A549 (cell line): ENCODE data around the gene PPP2R2C. TPM values are rescaled to one million over a fixed set of nuclear protein-coding genes. Genes with fewer than 3 reads are reported as not detected.

Experiments
- ATAC-seq, 2 experiments: fragments of 200-7000 bp in 1 of 2; fragments of >200 bp in 1 of 2; cut with Nextera tagmentation in 1 of 2; cut with Tn5 transposase in 1 of 2; 3 replicates each; pipeline versions ENCODE4 v1.8.0 to v1.9.1; 2018 to 2020; ENCODE audit warnings: mild to moderate bottlenecking in 1 of 2, moderate library complexity in 1 of 2
- CTCF ChIA-PET: fragments of 300-600 bp; sonication (Branson Sonifier 250); formaldehyde crosslinking; extraction: SDS; loops from one replicate; lab custom pipeline; 2021; ENCODE audit warnings: antibody characterized with exemption, inconsistent platforms; lab: Yijun Ruan, JAX
- POLR2A ChIA-PET: fragments of 350-600 bp; formaldehyde crosslinking; extraction: SDS; loops from one replicate; lab custom pipeline; 2021; ENCODE audit warnings: antibody characterized with exemption, inconsistent platforms; lab: Yijun Ruan, JAX
- DNase-seq, 2 experiments: peaks; one replicate each; pipeline versions ENCODE4 v3.0.0 to v3.0.0-alpha.2; 2011 to 2016; ENCODE audit warnings: low read depth in 1 of 2, low spot score in 1 of 2
- FAIRE-seq: peaks from 2 replicates; lab custom pipeline; 2011; peaks lifted over from hg19 to GRCh38; lab: Jason Lieb, UNC
- H3K27ac ChIP-seq, 2 experiments: fragments of >200 bp; sonication (Bioruptor Twin); formaldehyde crosslinking; 3 replicates each; pipeline ENCODE4 v1.5.1; 2016 to 2017
- H3K4me1 ChIP-seq: fragments of >200 bp; sonication (Bioruptor Twin); formaldehyde crosslinking; 3 replicates; pipeline ENCODE4 v1.6.1; 2016
- H3K4me2 ChIP-seq: fragments of >200 bp; sonication (Bioruptor Twin); formaldehyde crosslinking; 3 replicates; pipeline ENCODE4 v1.6.1; 2016
- H3K4me3 ChIP-seq: fragments of >200 bp; sonication (Bioruptor Twin); formaldehyde crosslinking; 3 replicates; pipeline ENCODE4 v1.5.1; 2016
- H3K9me3 ChIP-seq: fragments of >200 bp; sonication (Bioruptor Twin); formaldehyde crosslinking; 3 replicates; pipeline ENCODE4 v1.6.1; 2016
- BHLHE40 ChIP-seq: IDR thresholded peaks from 2 replicates; pipeline ENCODE4 v1.6.1; 2012; ENCODE audit warnings: low read depth, low read length, inconsistent platforms
- CBX2 ChIP-seq: fragments of 200-600 bp; sonication (generic); IDR thresholded peaks from 2 replicates; pipeline ENCODE4 v1.6.1; 2016; ENCODE audit warnings: low read depth, mild to moderate bottlenecking, borderline replicate concordance
- CBX8 ChIP-seq: fragments of 200-600 bp; sonication (generic); IDR thresholded peaks from 2 replicates; pipeline ENCODE4 v1.6.1; 2016
- CEBPB ChIP-seq, 2 experiments: fragments of >200 bp in 1 of 2; sonication (Bioruptor Twin) in 1 of 2; formaldehyde crosslinking in 1 of 2; IDR thresholded peaks; 2 replicates each; pipeline ENCODE4 v1.6.1; 2012 to 2016
- EHMT2 ChIP-seq: fragments of 200-600 bp; sonication (generic); IDR thresholded peaks from 2 replicates; pipeline ENCODE4 v1.6.1; 2016; ENCODE audit warnings: antibody characterized with exemption, low read depth, mild to moderate bottlenecking, moderate library complexity
- EP300 ChIP-seq, 2 experiments: fragments of >200 bp; sonication (Bioruptor Twin); formaldehyde crosslinking; IDR thresholded peaks; 2 replicates in 1 of 2; 3 replicates in 1 of 2; pipeline ENCODE4 v1.6.1; 2016 to 2017
- FOXS1 ChIP-seq: fragments of 250-450 bp; sonication (Bioruptor Pico); IDR thresholded peaks from 2 replicates; pipeline ENCODE4 v1.5.0; 2020; ENCODE audit warnings: mild to moderate bottlenecking, moderate library complexity
- HEYL ChIP-seq: fragments of 250-450 bp; sonication (Bioruptor Pico); IDR thresholded peaks from 2 replicates; pipeline ENCODE4 v1.8.0; 2021; ENCODE audit warnings: mild to moderate bottlenecking, moderate library complexity
- JUN ChIP-seq, 2 experiments: fragments of >200 bp; sonication (Bioruptor Twin); formaldehyde crosslinking; IDR thresholded peaks; 2 replicates in 1 of 2; 3 replicates in 1 of 2; pipeline ENCODE4 v1.6.1; 2016 to 2017
- MAFK ChIP-seq: fragments of 450-650 bp; IDR thresholded peaks from 2 replicates; pipeline ENCODE4 v1.6.1; 2014; ENCODE audit not compliant: partially characterized antibody
- MAZ ChIP-seq: fragments of 150-350 bp; IDR thresholded peaks from 2 replicates; pipeline ENCODE4 v1.6.1; 2014; ENCODE audit warnings: antibody characterized with exemption, low read depth, low read length, borderline replicate concordance
- NR3C1 ChIP-seq: fragments of >200 bp; sonication (Bioruptor Twin); formaldehyde crosslinking; IDR thresholded peaks from 3 replicates; pipeline ENCODE4 v1.6.1; 2017
- POLR2A ChIP-seq: IDR thresholded peaks from 2 replicates; pipeline ENCODE4 v1.6.1; 2012; ENCODE audit warnings: mild to moderate bottlenecking, low read length
- RAD21 ChIP-seq, 2 experiments: fragments of >200 bp in 1 of 2; sonication (Bioruptor Twin) in 1 of 2; formaldehyde crosslinking in 1 of 2; IDR thresholded peaks in 1 of 2; conservative IDR thresholded peaks in 1 of 2; 2 replicates in 1 of 2; 3 replicates in 1 of 2; pipeline ENCODE4 v1.6.1; 2012 to 2018; ENCODE audit warnings: inconsistent platforms in 1 of 2
- RFX5 ChIP-seq: fragments of 450-650 bp; IDR thresholded peaks from 2 replicates; pipeline ENCODE4 v1.7.1; 2014; ENCODE audit warnings: antibody characterized with exemption, mild to moderate bottlenecking, moderate library complexity
- ZC3H11A ChIP-seq: fragments of 450-650 bp; IDR thresholded peaks from 2 replicates; pipeline ENCODE4 v1.6.1; 2014; ENCODE audit warnings: antibody characterized with exemption, mild to moderate bottlenecking
- ZSCAN20 ChIP-seq: fragments of 250-450 bp; sonication (Bioruptor Pico); IDR thresholded peaks from 2 replicates; pipeline ENCODE4 v1.8.0; 2022; ENCODE audit warnings: mild to moderate bottlenecking, moderate library complexity
- WGBS: methylation state at CpG from one replicate; pipeline ENCODE4 v1.1.6; 2017; ENCODE audit errors: missing lambda C conversion rate; 5-methylcytosine and 5-hydroxymethylcytosine counted together
- polyA plus RNA-seq, 4 experiments: library from polyadenylated mRNA; depleted of rRNA in 3 of 4; stranded (reverse); fragments of >200 nt; fragmentation: RNase III in 1 of 4; extraction: RNeasy Plus Mini Kit Qiagen cat#74134 plus additional on column Dnase treatment in 1 of 4; gene quantifications; 2 replicates in 3 of 4; 3 replicates in 1 of 4; pipeline ENCODE4 v1.2.3, GENCODE V29; 2011 to 2017
- TF ChIP-seq, protein P1 (sequence below): IDR thresholded peaks from 2 replicates; pipeline ENCODE4 v1.6.1; 2012
- TF ChIP-seq, protein P2 (sequence below): fragments of >200 bp; sonication (Bioruptor Twin); formaldehyde crosslinking; IDR thresholded peaks from 3 replicates; pipeline ENCODE4 v1.5.1; 2016
- TF ChIP-seq, protein P3 (sequence below): IDR thresholded peaks from 2 replicates; pipeline ENCODE4 v1.6.1; 2012
- TF ChIP-seq, protein P4 (sequence below): fragments of 250-450 bp; sonication (Bioruptor Pico); IDR thresholded peaks from 2 replicates; pipeline ENCODE4 v1.5.0; 2020; ENCODE audit warnings: low read depth, mild to moderate bottlenecking, moderate library complexity
- TF ChIP-seq, protein P5 (sequence below): fragments of 150-350 bp; IDR thresholded peaks from 2 replicates; pipeline ENCODE4 v1.6.1; 2014; ENCODE audit warnings: low read depth, mild to moderate bottlenecking, low read length
- TF ChIP-seq, protein P6 (sequence below): fragments of >200 bp; sonication (Bioruptor Twin); formaldehyde crosslinking; IDR thresholded peaks from 2 replicates; pipeline ENCODE4 v1.6.1; 2016
- TF ChIP-seq, protein P7 (sequence below): IDR thresholded peaks from 2 replicates; pipeline ENCODE4 v1.6.1; 2012; ENCODE audit warnings: low read depth, borderline replicate concordance

PPP2R2C gene
- polyA plus RNA-seq, 2 of the 4 experiments (the other 2 are of a cell fraction): 23.9 to 29.4 TPM

DNA sequence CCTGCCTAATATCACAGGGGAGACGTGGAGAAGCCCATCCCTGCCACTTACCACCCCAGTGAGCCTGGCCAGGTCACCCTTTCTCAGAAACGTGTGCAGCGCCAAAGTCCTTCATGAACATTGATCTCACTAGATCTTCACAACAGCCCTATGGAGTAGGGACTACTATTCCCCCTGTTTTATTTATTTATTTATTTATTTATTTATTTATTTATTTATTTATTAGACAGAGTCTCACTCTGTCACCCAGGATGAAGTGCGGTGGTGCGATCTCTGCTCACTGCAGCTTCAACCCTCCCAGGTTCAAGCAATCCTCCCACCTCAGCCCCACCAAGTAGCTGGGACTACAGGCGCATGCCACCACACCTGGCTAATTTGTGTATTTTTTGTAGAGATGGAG, 61.8 kb downstream of the PPP2R2C start:
- H3K4me3 ChIP-seq: no peak overlapping the region
- TF ChIP-seq MAZ: no peak
- no peak for TF ChIP-seq FOXS1 (CRISPR knock-in tag)
- TF ChIP-seq ZC3H11A: peak; percentile 50; the same call in 1 of the 2 replicates
- 87% methylated on average over 6 of the region's 6 CpGs for WGBS
- POLR2A ChIA-PET: no interaction called here
- H3K4me2 ChIP-seq: no peak overlapping the region
- CTCF ChIA-PET: no interaction called here
- FAIRE-seq (no peak), DNase-seq (no peak), ATAC-seq (no peak)
- H3K27ac ChIP-seq: no peak overlapping the region
- H3K4me1 ChIP-seq: no peaks in the 10 kb centered on the region
- no peaks in the 10 kb centered on the region for H3K9me3 ChIP-seq

DNA sequence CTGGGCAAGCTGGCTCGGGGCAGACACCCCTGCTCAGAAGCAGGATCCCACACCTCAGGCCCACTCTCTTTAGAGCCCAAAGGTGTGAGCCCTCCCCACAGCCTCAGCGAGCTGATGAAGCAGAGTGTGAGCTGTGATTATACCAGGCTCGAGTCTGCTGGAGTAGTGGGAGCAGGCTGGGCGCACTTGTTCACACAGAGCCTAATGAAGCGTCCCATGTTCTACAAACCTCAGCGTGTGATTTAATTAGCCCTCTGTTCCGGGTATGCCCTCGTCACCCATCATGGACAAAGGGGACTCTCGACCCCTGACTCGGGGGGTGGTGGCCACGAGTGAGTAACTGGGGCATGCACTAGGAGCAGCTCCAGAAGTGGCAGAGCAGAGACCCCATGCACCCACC, 62.3 kb downstream of the PPP2R2C start:
- WGBS: 87% methylated on average over 3 of the region's 11 CpGs
- POLR2A ChIA-PET: no interaction called here

DNA sequence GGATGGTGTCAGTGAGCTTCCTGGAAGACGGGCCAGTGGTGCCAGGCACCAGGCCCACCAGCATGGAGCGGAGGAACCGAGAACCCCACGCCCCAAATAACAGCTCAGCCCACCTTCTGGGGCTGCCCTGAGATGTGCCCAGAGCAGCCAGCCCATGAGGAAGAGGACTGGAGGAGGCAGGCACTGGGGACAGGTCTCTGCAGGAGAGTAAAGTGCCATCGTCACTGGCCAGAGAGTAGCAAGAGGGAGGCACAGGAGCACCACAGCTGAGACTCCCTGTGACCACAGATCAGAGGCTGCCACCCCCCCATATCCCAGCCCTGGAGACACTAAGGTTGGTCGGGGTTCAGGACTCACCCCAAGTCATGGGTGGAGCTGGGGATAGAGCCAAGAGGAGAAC, 63.0 kb downstream of the PPP2R2C start:
- H3K4me3 ChIP-seq: no peak overlapping the region
- H3K4me2 ChIP-seq: no peak overlapping the region
- ATAC-seq: no peak
- ChIA-PET CTCF (interaction anchor here (0.9 to 1.5 kb wide), 3 partner anchors 11 to 134 kb away, joined by 3 to 5 read pairs (median 3); no protein-coding TSS in a partner anchor), POLR2A (no interaction called here)
- no peaks in the 10 kb centered on the region for H3K4me1 ChIP-seq
- FAIRE-seq: no peak
- TF ChIP-seq MAZ (no peak), CBX8 (no peak), NR3C1 (no peak), FOXS1 (CRISPR knock-in tag) (no peak), EP300 (IDR thresholded peaks at IDR 0.05) (no peak), RAD21 (conservative IDR thresholded peaks at IDR 0.05 in 1 of 2, IDR thresholded peaks at IDR 0.05 in 1 of 2) (no peak), HEYL (CRISPR knock-in tag) (no peak), ZSCAN20 (CRISPR knock-in tag) (no peak), RFX5 (no peak), POLR2A (no peak), JUN (IDR thresholded peaks at IDR 0.05) (no peak), CBX2 (no peak)
- TF ChIP-seq, protein P1, sequence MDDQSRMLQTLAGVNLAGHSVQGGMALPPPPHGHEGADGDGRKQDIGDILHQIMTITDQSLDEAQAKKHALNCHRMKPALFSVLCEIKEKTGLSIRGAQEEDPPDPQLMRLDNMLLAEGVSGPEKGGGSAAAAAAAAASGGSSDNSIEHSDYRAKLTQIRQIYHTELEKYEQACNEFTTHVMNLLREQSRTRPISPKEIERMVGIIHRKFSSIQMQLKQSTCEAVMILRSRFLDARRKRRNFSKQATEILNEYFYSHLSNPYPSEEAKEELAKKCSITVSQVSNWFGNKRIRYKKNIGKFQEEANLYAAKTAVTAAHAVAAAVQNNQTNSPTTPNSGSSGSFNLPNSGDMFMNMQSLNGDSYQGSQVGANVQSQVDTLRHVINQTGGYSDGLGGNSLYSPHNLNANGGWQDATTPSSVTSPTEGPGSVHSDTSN: no peak
- TF ChIP-seq, protein P2, sequence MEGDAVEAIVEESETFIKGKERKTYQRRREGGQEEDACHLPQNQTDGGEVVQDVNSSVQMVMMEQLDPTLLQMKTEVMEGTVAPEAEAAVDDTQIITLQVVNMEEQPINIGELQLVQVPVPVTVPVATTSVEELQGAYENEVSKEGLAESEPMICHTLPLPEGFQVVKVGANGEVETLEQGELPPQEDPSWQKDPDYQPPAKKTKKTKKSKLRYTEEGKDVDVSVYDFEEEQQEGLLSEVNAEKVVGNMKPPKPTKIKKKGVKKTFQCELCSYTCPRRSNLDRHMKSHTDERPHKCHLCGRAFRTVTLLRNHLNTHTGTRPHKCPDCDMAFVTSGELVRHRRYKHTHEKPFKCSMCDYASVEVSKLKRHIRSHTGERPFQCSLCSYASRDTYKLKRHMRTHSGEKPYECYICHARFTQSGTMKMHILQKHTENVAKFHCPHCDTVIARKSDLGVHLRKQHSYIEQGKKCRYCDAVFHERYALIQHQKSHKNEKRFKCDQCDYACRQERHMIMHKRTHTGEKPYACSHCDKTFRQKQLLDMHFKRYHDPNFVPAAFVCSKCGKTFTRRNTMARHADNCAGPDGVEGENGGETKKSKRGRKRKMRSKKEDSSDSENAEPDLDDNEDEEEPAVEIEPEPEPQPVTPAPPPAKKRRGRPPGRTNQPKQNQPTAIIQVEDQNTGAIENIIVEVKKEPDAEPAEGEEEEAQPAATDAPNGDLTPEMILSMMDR: no peak
- TF ChIP-seq, protein P3, sequence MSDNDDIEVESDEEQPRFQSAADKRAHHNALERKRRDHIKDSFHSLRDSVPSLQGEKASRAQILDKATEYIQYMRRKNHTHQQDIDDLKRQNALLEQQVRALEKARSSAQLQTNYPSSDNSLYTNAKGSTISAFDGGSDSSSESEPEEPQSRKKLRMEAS: no peak
- TF ChIP-seq, protein P4, sequence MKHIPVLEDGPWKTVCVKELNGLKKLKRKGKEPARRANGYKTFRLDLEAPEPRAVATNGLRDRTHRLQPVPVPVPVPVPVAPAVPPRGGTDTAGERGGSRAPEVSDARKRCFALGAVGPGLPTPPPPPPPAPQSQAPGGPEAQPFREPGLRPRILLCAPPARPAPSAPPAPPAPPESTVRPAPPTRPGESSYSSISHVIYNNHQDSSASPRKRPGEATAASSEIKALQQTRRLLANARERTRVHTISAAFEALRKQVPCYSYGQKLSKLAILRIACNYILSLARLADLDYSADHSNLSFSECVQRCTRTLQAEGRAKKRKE: no peak
- TF ChIP-seq, protein P5, sequence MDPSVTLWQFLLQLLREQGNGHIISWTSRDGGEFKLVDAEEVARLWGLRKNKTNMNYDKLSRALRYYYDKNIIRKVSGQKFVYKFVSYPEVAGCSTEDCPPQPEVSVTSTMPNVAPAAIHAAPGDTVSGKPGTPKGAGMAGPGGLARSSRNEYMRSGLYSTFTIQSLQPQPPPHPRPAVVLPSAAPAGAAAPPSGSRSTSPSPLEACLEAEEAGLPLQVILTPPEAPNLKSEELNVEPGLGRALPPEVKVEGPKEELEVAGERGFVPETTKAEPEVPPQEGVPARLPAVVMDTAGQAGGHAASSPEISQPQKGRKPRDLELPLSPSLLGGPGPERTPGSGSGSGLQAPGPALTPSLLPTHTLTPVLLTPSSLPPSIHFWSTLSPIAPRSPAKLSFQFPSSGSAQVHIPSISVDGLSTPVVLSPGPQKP: no peak
- no peaks in the 10 kb centered on the region for H3K9me3 ChIP-seq
- no peak for DNase-seq
- WGBS: 82% methylated on average over 6 of the region's 6 CpGs
- H3K27ac ChIP-seq: no peak overlapping the region

More for the DNA sequence above, 62.3 kb downstream of the PPP2R2C start:
- Histone ChIP-seq H3K4me3 (no peak overlapping the region), H3K9me3 (no peaks in the 10 kb centered on the region), H3K27ac (no peak overlapping the region), H3K4me1 (no peaks in the 10 kb centered on the region), H3K4me2 (no peak overlapping the region)
- CTCF ChIA-PET: interaction anchor here (1.3 to 1.5 kb wide), 2 partner anchors 11 to 133 kb away, joined by 3 to 5 read pairs; no protein-coding TSS in a partner anchor
- TF ChIP-seq BHLHE40 (no peak), EP300 (IDR thresholded peaks at IDR 0.05) (no peak), EHMT2 (no peak), MAFK (no peak), CBX8 (no peak), CEBPB (IDR thresholded peaks at IDR 0.05) (no peak)
- TF ChIP-seq, protein P6, sequence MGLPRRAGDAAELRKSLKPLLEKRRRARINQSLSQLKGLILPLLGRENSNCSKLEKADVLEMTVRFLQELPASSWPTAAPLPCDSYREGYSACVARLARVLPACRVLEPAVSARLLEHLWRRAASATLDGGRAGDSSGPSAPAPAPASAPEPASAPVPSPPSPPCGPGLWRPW: no peak
- TF ChIP-seq, protein P7, sequence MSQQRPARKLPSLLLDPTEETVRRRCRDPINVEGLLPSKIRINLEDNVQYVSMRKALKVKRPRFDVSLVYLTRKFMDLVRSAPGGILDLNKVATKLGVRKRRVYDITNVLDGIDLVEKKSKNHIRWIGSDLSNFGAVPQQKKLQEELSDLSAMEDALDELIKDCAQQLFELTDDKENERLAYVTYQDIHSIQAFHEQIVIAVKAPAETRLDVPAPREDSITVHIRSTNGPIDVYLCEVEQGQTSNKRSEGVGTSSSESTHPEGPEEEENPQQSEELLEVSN: no peak
- TF ChIP-seq, protein P4: no peak
- DNase-seq: no peak
- FAIRE-seq: no peak
- ATAC-seq: no peak
